T47D (cell line): Measurements from ENCODE around the gene BTRC.
"Not testable (repeated sequence)": the region's sequence is repeated elsewhere in the genome, so short reads cannot be mapped to it uniquely, and the experiment has no call there.

ENCODE experiments used
- DNase-seq, 2 experiments: peaks; one replicate each; pipeline versions ENCODE4 v3.0.0 to v3.0.0-alpha.2; 2011 to 2012; ENCODE audit warnings: low read depth in 1 of 2, low spot score in 1 of 2
- JUND ChIP-seq: IDR thresholded peaks from 2 replicates; pipeline ENCODE4 v1.6.1; 2012; ENCODE audit warnings: low read depth
- in situ Hi-C: cut with HindIII; loops from 2 replicates; pipeline ENCODE4 v1.10.0; 2016; ENCODE audit warnings: low sequenced_read_pairs, low pct_unique_long_range_greater_than_20kb

BTRC gene

GRCh38 chr10:101353692-101354327 is at the start of gene BTRC:
BTRC (plus strand) TSS chr10:101354165; CDS start chr10:101354181, 16 bp downstream.
- no peak for TF ChIP-seq JUND
- in situ Hi-C loops, result no loop called here
- peak; percentile 88 to 100 for DNase-seq

DNA sequence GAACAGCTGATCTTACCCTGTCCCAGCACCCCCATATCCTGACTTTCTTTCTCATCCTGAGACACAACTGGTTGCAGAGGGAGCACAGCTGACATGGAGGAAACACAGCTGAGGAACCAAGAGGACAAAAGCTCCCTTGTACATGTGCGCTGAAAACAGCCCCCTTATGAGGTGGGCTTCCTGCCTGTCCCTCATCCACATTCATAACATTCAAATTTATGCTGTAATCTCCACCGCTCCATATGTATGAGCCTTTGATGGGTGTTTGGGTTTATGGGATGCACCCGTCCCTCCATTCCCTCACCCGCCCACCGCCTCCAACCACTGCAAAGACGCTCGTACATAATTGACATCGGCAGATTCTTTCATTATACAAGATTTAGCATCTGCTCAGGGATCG is 49.6 kb upstream of the BTRC start:
- TF ChIP-seq JUND, result no peak
- DNase-seq, result no peak
- in situ Hi-C loops, result no loop called here

- DNase-seq, result no peak
- no peak for TF ChIP-seq JUND
- in situ Hi-C loops, result no loop called here
Observed at GRCh38 chr10:101305320-101306241, 48.4 kb upstream of the BTRC start.

DNA sequence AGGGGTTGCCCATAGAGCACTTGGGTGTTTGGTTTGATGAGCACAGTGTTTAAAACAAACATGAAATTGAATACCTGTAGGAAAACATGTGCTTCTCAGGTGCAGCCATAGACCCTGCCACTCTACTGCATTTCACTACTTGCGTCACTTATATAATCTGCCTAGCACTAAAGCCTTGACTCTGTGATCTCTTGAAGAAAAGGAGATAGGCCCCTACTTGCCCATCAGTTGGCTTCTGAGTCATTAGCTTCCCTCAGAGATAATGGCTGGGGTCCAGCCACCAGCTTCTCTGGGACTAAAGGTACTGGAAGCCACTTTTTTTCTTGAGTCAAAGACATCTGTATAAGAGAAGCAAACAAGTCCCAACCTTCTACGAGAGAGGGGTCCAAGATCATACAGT is 45.9 kb upstream of the BTRC start:
- DNase-seq, result no peak
- in situ Hi-C loops, result no loop called here
- TF ChIP-seq JUND, result no peak

- TF ChIP-seq JUND, result no peak
- in situ Hi-C loops, result no loop called here
- DNase-seq, result peak; percentile 49 to 50
Observed at GRCh38 chr10:101310529-101311184, 43.3 kb upstream of the BTRC start.

DNA sequence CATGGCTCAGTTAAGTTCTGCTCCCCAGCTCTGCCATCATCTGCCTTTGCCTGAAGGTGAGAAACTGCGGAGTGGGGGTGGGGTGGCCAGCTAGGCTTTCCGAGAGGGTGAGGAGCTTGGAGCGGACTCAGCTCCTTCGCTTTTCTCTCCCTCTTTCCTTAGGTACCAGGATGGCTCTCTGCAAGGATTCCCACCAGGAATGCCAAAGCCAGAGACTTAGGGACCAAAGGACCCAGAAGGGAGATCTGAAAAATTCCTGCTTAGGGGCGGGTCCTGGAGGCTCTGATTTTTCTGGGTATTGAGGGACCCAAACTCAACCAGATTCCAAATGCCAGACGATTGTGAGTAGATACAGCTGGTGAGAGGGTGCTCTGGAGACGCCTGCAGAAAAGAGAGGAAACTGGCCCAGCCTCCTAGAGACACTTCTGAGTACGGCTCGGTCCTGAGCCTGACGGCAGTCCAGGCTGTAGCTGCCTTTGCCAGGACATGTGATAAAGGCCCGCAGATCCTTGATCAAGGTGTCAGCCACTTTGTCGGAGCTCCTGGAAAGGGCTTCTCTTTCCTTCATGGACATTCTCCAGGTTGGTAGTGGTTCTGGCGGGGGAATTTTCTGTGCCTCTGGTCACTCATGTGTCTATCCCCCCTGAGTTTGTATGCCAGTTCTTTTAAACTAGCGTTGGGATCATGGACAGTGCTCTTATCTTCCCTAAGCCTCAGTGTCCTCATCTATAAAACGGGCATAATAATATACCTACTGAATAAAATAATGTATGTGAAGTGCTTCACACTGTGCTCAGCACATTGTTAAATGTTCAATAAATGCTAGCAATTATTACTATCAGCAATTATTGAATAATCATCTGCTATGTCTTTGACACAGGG is 42.5 kb upstream of the BTRC start:
- peak; percentile 48 to 49 for DNase-seq
- no peak for TF ChIP-seq JUND
- in situ Hi-C loops, result no loop called here

DNA sequence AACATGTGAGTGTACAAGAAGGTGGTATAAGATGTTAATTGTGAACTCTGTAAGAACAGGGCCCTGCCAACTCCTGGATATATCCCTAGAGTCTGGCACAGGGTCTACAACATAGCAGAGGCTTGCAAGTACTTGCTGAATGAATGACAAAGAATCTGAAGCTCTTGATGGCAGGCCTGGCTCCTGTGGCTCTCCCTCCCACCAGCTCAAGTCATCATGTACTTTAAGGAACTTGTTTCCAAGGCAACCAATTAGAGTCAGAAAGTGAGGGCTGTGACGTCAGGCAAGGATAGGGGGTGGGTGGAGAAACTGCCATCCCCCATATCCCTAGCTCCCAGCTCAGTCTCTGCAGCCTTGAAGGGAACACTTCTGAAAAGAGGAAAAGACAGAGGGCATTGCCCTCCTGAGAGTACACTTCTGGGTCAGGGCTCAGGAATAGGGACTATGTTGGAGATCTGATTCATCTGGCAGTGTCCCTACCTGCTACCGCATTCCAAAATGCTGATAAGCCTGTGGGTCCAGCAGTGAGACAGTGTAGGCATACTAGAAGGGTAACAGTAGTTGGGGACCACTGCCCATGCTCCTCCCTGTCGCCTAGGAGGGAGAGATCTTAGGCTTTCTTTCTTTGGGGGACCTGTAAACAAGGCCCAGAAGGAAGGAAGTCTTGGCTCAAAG is 34.6 kb upstream of the BTRC start:
- no peak for TF ChIP-seq JUND
- in situ Hi-C loops, result no loop called here
- DNase-seq, result no peak

DNA sequence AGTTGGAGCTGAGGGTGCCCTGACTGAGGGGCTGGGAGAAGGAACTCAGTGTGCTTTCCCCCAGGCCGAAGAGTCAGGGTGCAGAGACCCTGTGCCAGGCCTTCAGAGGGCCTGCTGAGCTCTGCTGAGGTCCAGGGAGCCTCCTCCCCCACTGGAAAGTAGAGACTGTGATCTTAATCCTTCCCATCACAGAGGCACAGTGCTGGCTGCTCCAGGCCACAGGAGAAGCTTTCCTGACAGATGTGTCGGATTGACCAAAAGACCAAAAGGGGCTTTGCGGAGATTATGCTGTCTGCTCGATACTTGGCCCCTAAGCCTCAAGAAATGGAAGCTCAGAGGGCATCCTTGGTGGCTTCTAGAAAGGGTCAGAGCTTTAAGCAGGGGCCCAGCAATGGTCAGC is 32.9 kb upstream of the BTRC start:
- no peak for DNase-seq
- TF ChIP-seq JUND, result no peak
- in situ Hi-C loops, result no loop called here

DNA sequence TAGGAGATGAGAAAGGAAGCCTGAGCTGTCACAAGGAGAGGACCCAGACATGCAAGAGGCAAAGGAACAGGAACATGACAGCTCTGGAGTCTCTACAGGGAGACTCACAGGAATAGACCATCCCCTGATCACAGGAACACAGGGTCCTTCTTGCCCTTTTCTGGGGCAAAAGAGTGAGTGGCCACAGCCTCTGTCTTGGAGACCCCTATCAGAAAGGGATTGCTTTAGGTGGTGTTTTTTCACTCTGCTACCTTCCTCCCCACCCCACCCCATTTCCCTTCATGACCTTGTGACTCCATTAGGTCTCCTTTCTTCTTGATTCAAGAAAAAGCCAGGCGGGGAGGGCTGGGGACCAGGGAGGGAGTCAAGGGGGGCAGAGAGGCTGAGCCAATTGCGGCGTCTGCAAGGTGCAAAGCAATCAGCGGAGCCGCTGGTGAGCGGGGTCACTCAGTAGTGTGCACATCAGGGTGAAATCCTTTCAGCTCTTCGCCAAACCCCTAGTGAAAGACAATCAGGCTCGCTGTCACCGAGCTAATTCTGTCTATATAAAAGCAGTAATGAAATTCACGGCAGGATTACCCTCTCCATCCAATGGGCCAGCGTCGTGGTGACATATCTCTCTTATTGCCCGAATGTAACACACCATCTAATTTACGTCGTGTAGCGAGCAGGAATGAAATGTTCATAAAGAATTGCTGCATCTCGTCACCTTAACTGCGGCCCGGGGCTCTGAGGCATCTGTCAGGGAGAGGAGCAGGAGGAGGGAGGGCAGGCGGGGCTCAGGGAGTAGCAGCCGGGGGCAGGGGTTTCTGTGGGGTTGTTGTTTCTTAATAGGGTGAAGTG is 31.5 kb upstream of the BTRC start:
- TF ChIP-seq JUND, result no peak
- DNase-seq, result no peak
- in situ Hi-C loops, result no loop called here

DNA sequence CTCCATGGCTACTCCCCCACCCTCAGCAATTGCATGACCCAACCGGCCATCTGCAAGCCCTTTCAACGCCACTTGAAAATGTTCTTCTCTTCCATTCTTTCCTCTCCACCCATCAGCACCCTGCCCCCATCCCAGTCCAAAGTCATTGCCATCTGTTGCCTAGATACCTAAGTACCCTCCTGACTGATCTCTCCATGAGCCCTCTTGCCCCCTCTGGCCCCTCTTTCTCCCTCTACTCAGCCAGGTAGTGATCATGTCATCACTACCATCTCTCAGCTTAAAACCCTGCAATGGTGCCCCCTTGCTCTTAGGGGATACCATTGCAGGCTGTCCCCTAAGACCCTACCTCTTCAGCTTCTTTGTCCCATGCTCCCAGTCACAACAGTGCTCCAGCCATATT is 30.5 kb upstream of the BTRC start:
- no peak for TF ChIP-seq JUND
- no peak for DNase-seq
- in situ Hi-C loops, result no loop called here

DNA sequence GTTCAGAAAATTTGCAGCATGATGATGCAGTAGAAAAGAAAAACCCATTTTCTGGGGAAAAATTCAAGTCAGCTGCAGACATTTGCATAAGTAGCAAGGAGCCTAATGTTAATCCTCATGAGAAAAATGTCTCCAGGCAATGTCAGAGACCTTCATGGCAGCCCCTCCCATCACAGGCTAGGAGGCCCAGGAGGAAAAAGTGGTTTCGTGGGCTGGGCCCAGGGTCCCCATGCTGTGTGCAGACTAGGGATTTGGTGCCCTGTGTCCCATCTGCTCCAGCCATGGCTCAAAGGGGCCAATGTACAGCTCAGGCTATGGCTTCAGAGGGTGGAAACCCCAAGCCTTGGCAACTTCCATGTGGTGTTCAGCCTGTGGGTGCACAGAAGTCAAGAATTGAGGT is 26.5 kb upstream of the BTRC start:
- in situ Hi-C loops, DNase-seq: not testable (repeated sequence)
